ENCODE data around the gene GABRB3.
"Not testable (repeated sequence)": the region's sequence is repeated elsewhere in the genome, so short reads cannot be mapped to it uniquely, and the experiment has no call there.

GRCh38 chr15:26719866-26720265 lies 53.0 kb downstream of the GABRB3 start:
- TF ChIP-seq YY1 (IDR thresholded peaks at IDR 0.05); CTCF (IDR thresholded peaks at IDR 0.05; ENCODE audit: low read depth, low read length, missing input control); TAF1 (conservative IDR thresholded peaks at IDR 0.05); ATF3 (IDR thresholded peaks at IDR 0.05); HNF4A (conservative IDR thresholded peaks at IDR 0.05); REST (IDR thresholded peaks at IDR 0.05); SP1 (IDR thresholded peaks at IDR 0.05); MAX (IDR thresholded peaks at IDR 0.05); GABPA (IDR thresholded peaks at IDR 0.05 in 1 of 2, conservative IDR thresholded peaks at IDR 0.05 in 1 of 2); ZBTB33 (IDR thresholded peaks at IDR 0.05); RAD21 (IDR thresholded peaks at IDR 0.05); EGR1 (IDR thresholded peaks at IDR 0.05; ENCODE audit: low read depth in 2 of 2); JUND (IDR thresholded peaks at IDR 0.05): not testable (repeated sequence)
